GM12864 (cell line): Measurements from ENCODE around the gene NLRP6.
"Not testable (repeated sequence)": the region's sequence is repeated elsewhere in the genome, so short reads cannot be mapped to it uniquely, and the experiment has no call there.

Experiments used
- DNase-seq: peaks from one replicate; pipeline ENCODE4 v3.0.0-alpha.2; 2011; ENCODE audit warnings: low read depth
- H3K4me3 ChIP-seq: 2 replicates; pipeline ENCODE4 v1.5.1; 2011; ENCODE audit warnings: mild to moderate bottlenecking, low read depth, low read length, control low read depth
- TF ChIP-seq, protein P1 (sequence below): IDR thresholded peaks from 2 replicates; pipeline ENCODE4 v1.5.1; 2011; ENCODE audit warnings: low read depth, mild to moderate bottlenecking, moderate library complexity, low read length, control low read depth, inconsistent platforms; ENCODE audit errors: missing control alignments

NLRP6 gene

GRCh38 chr11:283405-284104 lies 5.3 kb downstream of the NLRP6 start:
- no peak overlapping the region for H3K4me3 ChIP-seq
- TF ChIP-seq, protein P1, sequence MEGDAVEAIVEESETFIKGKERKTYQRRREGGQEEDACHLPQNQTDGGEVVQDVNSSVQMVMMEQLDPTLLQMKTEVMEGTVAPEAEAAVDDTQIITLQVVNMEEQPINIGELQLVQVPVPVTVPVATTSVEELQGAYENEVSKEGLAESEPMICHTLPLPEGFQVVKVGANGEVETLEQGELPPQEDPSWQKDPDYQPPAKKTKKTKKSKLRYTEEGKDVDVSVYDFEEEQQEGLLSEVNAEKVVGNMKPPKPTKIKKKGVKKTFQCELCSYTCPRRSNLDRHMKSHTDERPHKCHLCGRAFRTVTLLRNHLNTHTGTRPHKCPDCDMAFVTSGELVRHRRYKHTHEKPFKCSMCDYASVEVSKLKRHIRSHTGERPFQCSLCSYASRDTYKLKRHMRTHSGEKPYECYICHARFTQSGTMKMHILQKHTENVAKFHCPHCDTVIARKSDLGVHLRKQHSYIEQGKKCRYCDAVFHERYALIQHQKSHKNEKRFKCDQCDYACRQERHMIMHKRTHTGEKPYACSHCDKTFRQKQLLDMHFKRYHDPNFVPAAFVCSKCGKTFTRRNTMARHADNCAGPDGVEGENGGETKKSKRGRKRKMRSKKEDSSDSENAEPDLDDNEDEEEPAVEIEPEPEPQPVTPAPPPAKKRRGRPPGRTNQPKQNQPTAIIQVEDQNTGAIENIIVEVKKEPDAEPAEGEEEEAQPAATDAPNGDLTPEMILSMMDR: no peak
- no peak for DNase-seq

GRCh38 chr11:284105-285020 lies 6.2 kb downstream of the NLRP6 start:
- TF ChIP-seq, protein P1: no peak
- no peak for DNase-seq
- H3K4me3 ChIP-seq: no peak overlapping the region

DNA sequence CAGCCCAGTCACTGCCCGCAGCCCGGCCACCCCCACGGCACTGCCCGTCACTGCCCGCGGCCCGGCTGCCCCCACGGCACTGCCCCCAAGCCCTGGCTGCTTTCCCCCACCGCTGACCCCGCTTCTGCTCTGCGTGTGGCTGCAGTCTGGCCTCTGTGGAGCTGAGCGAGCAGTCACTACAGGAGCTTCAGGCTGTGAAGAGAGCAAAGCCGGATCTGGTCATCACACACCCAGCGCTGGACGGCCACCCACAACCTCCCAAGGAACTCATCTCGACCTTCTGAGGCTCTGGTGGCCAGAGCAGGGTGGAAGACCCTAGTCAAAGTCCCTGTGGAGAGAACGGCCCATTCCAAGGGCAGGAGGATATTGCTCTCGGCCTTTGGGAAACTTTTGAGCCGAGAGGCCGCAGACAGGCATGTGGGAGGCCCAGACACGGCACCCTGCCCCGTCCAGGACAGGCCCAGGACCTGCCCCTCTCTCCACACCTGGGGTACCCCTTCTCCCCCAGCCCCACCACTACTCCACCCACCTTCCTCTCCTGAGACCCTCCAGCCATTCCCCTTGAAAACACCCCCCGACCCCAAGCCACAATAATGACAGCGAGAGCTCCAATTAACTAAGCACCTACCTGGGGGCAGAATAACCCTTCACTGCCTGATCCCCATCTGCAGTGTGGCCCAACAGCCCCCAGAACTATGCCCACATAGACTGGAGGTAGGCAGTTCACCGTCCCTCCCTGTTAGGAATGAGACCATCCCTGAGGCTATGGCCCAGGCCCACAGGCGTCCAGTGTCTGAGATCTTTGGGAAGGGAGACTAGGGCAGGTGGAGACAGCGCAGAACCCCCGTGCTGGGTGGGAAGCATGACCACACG lies 7.0 kb downstream of the NLRP6 start:
- TF ChIP-seq, protein P1: no peak
- H3K4me3 ChIP-seq: no peak overlapping the region
- no peak for DNase-seq

GRCh38 chr11:285894-286220 lies 7.7 kb downstream of the NLRP6 start:
- H3K4me3 ChIP-seq: no peak overlapping the region
- TF ChIP-seq, protein P1: no peak
- DNase-seq: no peak

DNA sequence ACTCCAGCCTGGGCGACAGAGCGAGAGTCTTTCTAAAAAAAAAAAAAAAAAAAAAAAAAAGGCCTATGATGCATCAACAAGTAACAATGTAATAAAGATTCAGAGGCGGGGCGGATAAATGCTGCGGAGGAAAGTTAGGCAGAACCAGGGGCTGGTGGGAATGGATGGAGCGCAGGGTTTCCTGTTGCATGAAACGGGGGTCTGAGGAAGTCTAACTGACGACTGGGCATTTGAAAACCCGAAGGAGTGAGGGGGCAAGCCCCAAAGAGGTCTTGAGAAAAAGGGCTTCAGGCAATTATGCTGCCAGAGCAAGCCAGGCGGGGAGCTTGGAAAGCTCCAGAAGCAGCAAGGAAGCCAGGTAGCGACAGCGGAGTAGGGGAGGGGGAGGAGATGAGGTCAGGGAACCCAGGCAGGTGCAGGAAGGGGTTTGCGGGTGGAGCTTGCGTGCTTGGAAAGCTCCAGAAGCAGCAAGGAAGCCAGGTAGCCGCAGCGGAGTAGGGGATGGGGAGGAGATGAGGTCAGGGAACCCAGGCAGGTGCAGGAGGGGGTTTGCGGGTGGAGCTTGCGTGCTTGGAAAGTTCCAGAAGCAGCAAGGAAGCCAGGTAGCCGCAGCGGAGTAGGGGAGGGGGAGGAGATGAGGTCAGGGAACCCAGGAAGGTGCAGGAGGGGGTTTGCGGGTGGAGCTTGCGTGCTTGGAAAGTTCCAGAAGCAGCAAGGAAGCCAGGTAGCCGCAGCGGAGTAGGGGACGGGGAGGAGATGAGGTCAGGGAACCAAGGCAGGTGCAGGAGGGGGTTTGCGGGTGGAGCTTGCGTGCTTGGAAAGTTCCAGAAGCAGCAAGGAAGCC lies 9.0 kb downstream of the NLRP6 start:
- not testable (repeated sequence) for H3K4me3 ChIP-seq, DNase-seq

- H3K4me3 ChIP-seq: peak overlapping the region; percentile 41
- DNase-seq: no peak
Measured at GRCh38 chr11:287821-288477, 9.7 kb downstream of the NLRP6 start.

More at GRCh38 chr11:287821-288477, 9.7 kb downstream of the NLRP6 start:
- TF ChIP-seq, protein P1: no peak
